Erythroblast (primary cell): ENCODE results near the gene SYT3.
"Not testable (repeated sequence)": the region's sequence is repeated elsewhere in the genome, so short reads cannot be mapped to it uniquely, and the experiment has no call there.

Experiments used
- GATA1 ChIP-seq: IDR thresholded peaks from 2 replicates; pipeline ENCODE4 v1.6.1; 2011; ENCODE audit warnings: low read depth, mild to moderate bottlenecking, control low read depth, low read length, moderate library complexity
- POLR2A ChIP-seq: IDR thresholded peaks from 2 replicates; pipeline ENCODE4 v1.6.1; 2011; ENCODE audit warnings: mild to moderate bottlenecking, low read length

DNA sequence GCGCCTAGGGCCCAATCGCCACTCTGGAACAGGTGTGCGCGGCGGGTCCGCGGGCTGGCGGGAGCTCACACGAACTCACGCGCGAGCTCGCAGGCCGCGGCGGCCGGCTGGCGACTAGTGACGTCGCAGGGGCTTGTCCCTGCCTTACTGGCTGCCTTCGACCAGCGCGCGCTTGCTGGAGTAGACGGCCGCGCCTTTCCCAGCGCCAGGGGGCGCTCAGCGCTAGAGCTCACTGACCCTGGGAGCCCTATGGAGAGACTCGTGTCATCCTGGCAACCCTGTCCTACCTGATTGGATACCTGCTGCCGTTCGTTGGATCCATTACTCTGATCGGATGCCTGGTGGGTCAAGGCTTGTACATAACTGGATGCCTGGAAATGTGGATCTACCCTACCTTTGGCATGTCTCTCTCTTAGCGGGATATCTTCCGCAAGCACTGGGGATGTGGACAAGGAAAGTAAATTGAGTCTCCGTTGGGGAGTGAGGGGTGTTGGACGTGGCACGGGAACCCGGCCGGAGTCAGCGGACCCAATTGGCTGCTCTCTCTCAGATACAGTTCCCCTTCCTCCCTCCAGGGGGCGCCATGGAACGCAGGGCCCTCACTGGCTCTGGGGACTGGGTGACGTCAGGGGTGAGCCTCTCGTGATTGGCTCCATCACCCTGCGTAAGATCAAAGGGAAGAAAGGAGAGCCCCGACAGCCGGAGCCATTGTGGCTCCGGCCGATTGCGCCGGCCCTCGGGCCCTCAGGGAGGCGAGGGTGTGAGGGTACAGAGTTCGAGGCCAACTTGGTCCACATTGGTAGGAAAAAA lies 35.2 kb downstream of the SYT3 start:
- TF ChIP-seq POLR2A, GATA1: not testable (repeated sequence)
